Measurements from ENCODE around the gene VWC2L. TPM values are rescaled to one million over a fixed set of nuclear protein-coding genes. Genes with fewer than 3 reads are reported as not detected.
A peak's percentile ranks its signal among the peaks of the same experiment; 100 is the strongest.

Gene VWC2L
- polyA plus RNA-seq, 1 donor from 2014 or later: 0.31 TPM

DNA sequence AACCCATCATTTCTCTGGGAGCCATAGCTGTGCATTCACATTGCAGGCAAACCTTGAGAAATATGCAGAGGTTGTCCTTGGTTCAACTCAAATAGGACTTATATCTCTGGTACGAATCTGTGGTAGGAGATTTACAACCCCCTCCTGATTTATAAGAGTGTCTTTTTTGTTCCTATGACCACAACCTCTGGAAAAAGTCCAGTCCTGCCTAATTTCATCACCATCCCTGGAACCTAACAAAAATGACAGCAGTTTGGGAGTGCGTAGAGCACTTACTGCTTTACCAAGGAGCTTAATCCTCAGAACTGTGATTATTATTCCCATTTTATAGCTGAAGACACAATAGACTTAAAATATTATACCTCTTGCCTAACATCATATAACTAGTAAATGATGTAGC lies 66.5 kb downstream of the VWC2L start:
- no peaks in the 10 kb centered on the region for H3K79me2 ChIP-seq (replicated peaks; ENCODE audit: insufficient read depth, low read length)
- H3K36me3 ChIP-seq (ENCODE audit: insufficient read depth, low read length): no peaks in the 10 kb centered on the region
- H2AFZ ChIP-seq (ENCODE audit: low read depth, low read length): no peak overlapping the region
- H3F3A ChIP-seq (ENCODE audit: insufficient read depth, low read length, poor library complexity, severe bottlenecking): no peaks in the 10 kb centered on the region
- no peaks in the 10 kb centered on the region for H4K20me1 ChIP-seq (ENCODE audit: insufficient read depth)
- no peak overlapping the region for H3K4me2 ChIP-seq (ENCODE audit: low read length)
- H3K9me3 ChIP-seq (ENCODE audit: low read length): no peaks in the 10 kb centered on the region
- H3K4me3 ChIP-seq (ENCODE audit: low read length): no peak overlapping the region
- no peaks in the 10 kb centered on the region for H3K27me3 ChIP-seq (ENCODE audit: insufficient read depth, low read depth, low read length)
- H3K9me2 ChIP-seq (ENCODE audit: insufficient read depth, low read length): no peaks in the 10 kb centered on the region
- no peak overlapping the region for H3K9ac ChIP-seq (ENCODE audit: low read length)
- TF ChIP-seq SMC3 (conservative IDR thresholded peaks at IDR 0.05; ENCODE audit: poor library complexity) (no peak), EZH2 (IDR thresholded peaks at IDR 0.05; ENCODE audit: borderline replicate concordance, insufficient read depth, low read length, poor library complexity, severe bottlenecking) (no peak), MXI1 (conservative IDR thresholded peaks at IDR 0.05; ENCODE audit: poor library complexity, severe bottlenecking) (no peak), POLR2AphosphoS5 (IDR thresholded peaks at IDR 0.05) (no peak), RAD21 (conservative IDR thresholded peaks at IDR 0.05) (no peak), EP300 (conservative IDR thresholded peaks at IDR 0.05; ENCODE audit: poor library complexity, severe bottlenecking) (no peak), TAF1 (IDR thresholded peaks at IDR 0.05; ENCODE audit: low read depth) (no peak)
- TF ChIP-seq, protein P1, sequence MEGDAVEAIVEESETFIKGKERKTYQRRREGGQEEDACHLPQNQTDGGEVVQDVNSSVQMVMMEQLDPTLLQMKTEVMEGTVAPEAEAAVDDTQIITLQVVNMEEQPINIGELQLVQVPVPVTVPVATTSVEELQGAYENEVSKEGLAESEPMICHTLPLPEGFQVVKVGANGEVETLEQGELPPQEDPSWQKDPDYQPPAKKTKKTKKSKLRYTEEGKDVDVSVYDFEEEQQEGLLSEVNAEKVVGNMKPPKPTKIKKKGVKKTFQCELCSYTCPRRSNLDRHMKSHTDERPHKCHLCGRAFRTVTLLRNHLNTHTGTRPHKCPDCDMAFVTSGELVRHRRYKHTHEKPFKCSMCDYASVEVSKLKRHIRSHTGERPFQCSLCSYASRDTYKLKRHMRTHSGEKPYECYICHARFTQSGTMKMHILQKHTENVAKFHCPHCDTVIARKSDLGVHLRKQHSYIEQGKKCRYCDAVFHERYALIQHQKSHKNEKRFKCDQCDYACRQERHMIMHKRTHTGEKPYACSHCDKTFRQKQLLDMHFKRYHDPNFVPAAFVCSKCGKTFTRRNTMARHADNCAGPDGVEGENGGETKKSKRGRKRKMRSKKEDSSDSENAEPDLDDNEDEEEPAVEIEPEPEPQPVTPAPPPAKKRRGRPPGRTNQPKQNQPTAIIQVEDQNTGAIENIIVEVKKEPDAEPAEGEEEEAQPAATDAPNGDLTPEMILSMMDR (IDR thresholded peaks at IDR 0.05; ENCODE audit: poor library complexity, severe bottlenecking): no peak
- TF ChIP-seq, protein P2, sequence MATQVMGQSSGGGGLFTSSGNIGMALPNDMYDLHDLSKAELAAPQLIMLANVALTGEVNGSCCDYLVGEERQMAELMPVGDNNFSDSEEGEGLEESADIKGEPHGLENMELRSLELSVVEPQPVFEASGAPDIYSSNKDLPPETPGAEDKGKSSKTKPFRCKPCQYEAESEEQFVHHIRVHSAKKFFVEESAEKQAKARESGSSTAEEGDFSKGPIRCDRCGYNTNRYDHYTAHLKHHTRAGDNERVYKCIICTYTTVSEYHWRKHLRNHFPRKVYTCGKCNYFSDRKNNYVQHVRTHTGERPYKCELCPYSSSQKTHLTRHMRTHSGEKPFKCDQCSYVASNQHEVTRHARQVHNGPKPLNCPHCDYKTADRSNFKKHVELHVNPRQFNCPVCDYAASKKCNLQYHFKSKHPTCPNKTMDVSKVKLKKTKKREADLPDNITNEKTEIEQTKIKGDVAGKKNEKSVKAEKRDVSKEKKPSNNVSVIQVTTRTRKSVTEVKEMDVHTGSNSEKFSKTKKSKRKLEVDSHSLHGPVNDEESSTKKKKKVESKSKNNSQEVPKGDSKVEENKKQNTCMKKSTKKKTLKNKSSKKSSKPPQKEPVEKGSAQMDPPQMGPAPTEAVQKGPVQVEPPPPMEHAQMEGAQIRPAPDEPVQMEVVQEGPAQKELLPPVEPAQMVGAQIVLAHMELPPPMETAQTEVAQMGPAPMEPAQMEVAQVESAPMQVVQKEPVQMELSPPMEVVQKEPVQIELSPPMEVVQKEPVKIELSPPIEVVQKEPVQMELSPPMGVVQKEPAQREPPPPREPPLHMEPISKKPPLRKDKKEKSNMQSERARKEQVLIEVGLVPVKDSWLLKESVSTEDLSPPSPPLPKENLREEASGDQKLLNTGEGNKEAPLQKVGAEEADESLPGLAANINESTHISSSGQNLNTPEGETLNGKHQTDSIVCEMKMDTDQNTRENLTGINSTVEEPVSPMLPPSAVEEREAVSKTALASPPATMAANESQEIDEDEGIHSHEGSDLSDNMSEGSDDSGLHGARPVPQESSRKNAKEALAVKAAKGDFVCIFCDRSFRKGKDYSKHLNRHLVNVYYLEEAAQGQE (IDR thresholded peaks at IDR 0.05; ENCODE audit: borderline replicate concordance): no peak
- H3K27ac ChIP-seq (ENCODE audit: low read length): no peak overlapping the region

DNA sequence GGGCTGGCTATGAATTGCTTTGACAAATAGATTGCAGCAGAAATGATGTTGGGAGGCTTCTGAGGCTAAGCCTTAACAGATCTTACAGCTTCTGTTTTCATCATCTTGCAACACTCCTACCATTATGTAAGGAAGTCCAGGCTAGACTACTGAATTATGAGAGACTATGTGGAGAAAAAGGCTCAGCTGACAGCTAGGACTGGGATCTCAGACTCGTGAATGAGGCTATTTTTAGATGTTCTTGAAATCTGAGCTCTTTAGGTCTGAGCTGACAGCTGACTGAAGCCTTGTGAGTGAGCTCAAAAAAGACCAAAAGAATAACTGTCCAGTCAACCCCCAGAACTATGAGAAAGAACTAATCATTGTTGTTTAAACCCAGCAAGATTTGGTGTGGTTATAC lies 70.3 kb downstream of the VWC2L start:
- Histone ChIP-seq H3K9me3 (ENCODE audit: low read length) (no peaks in the 10 kb centered on the region), H2AFZ (ENCODE audit: low read depth, low read length) (no peak overlapping the region), H3K27ac (ENCODE audit: low read length) (no peak overlapping the region), H3K79me2 (replicated peaks; ENCODE audit: insufficient read depth, low read length) (no peaks in the 10 kb centered on the region), H4K20me1 (ENCODE audit: insufficient read depth) (no peaks in the 10 kb centered on the region), H3K27me3 (ENCODE audit: insufficient read depth, low read depth, low read length) (no peaks in the 10 kb centered on the region), H3F3A (ENCODE audit: insufficient read depth, low read length, poor library complexity, severe bottlenecking) (no peaks in the 10 kb centered on the region), H3K36me3 (ENCODE audit: insufficient read depth, low read length) (no peaks in the 10 kb centered on the region), H3K9ac (ENCODE audit: low read length) (no peak overlapping the region), H3K4me3 (ENCODE audit: low read length) (no peak overlapping the region), H3K9me2 (ENCODE audit: insufficient read depth, low read length) (no peaks in the 10 kb centered on the region), H3K4me2 (ENCODE audit: low read length) (no peak overlapping the region)
- TF ChIP-seq RAD21 (conservative IDR thresholded peaks at IDR 0.05) (no peak), POLR2AphosphoS5 (IDR thresholded peaks at IDR 0.05) (peak; percentile 47), EP300 (conservative IDR thresholded peaks at IDR 0.05; ENCODE audit: poor library complexity, severe bottlenecking) (no peak), MXI1 (conservative IDR thresholded peaks at IDR 0.05; ENCODE audit: poor library complexity, severe bottlenecking) (no peak), TAF1 (IDR thresholded peaks at IDR 0.05; ENCODE audit: low read depth) (no peak), EZH2 (IDR thresholded peaks at IDR 0.05; ENCODE audit: borderline replicate concordance, insufficient read depth, low read length, poor library complexity, severe bottlenecking) (no peak), SMC3 (conservative IDR thresholded peaks at IDR 0.05; ENCODE audit: poor library complexity) (no peak)
- TF ChIP-seq, protein P2 (IDR thresholded peaks at IDR 0.05; ENCODE audit: borderline replicate concordance): peak; percentile 15
- TF ChIP-seq, protein P1 (IDR thresholded peaks at IDR 0.05; ENCODE audit: poor library complexity, severe bottlenecking): no peak
